PC-3 (cell line): ENCODE measurements around the gene APOL1. TPM values are rescaled to one million over a fixed set of nuclear protein-coding genes. Genes with fewer than 3 reads are reported as not detected.

Experiments
- ATAC-seq: fragments of 200-7000 bp; cut with Tn5 transposase; 2 replicates; pipeline ENCODE4 v1.9.1; 2020; ENCODE audit warnings: mild to moderate bottlenecking, moderate library complexity
- BruUV-seq: library from RNA; stranded (reverse); fragments of 400-500 nt; replicated peaks from 2 replicates; lab custom pipeline; 2021; lab: Mats Ljungman, UMichigan
- CTCF ChIA-PET: fragments of 300-600 bp; sonication (Branson Sonifier 250); formaldehyde crosslinking; loops from one replicate; lab custom pipeline; 2022; ENCODE audit warnings: antibody characterized with exemption; lab: Charles Lee
- POLR2A ChIA-PET: fragments of 300-600 bp; sonication (Branson Sonifier 250); formaldehyde crosslinking; loops from one replicate; lab custom pipeline; 2022; ENCODE audit warnings: antibody characterized with exemption; ENCODE audit not compliant: unreplicated experiment; lab: Charles Lee
- DNase-seq: peaks from one replicate; pipeline ENCODE4 v3.0.0-alpha.2; 2015
- H2AFZ ChIP-seq: fragments of 300-600 bp; sonication (generic); 2 replicates; pipeline ENCODE4 v1.6.0; 2016; ENCODE audit warnings: antibody characterized with exemption, low read length
- H3F3A ChIP-seq: fragments of 300-600 bp; sonication (generic); one replicate; pipeline ENCODE4 v1.6.0; 2017; ENCODE audit warnings: antibody characterized with exemption, low read length, control low read depth, mild to moderate bottlenecking; ENCODE audit not compliant: unreplicated experiment
- H3K27ac ChIP-seq: fragments of 300-600 bp; sonication (generic); 2 replicates; pipeline ENCODE4 v1.5.1; 2016; ENCODE audit warnings: mild to moderate bottlenecking, low read length
- H3K27me3 ChIP-seq: fragments of 300-600 bp; sonication (generic); 2 replicates; pipeline ENCODE4 v1.6.1; 2016; ENCODE audit warnings: low read length, mixed read lengths
- H3K36me3 ChIP-seq: fragments of 300-600 bp; sonication (generic); 2 replicates; pipeline ENCODE4 v1.6.1; 2016; ENCODE audit warnings: low read depth, mixed run types, low read length, mixed read lengths
- H3K4me1 ChIP-seq: fragments of 300-600 bp; sonication (generic); 2 replicates; pipeline ENCODE4 v1.5.1; 2016; ENCODE audit warnings: low read length; ENCODE audit not compliant: insufficient read depth
- H3K4me2 ChIP-seq: fragments of 300-600 bp; sonication (generic); 2 replicates; pipeline ENCODE4 v1.6.0; 2016; ENCODE audit warnings: low read length
- H3K4me3 ChIP-seq: fragments of 300-600 bp; sonication (generic); 2 replicates; pipeline ENCODE4 v1.5.1; 2016; ENCODE audit warnings: mild to moderate bottlenecking, low read length, mixed read lengths
- H3K79me2 ChIP-seq: fragments of 300-600 bp; sonication (generic); 2 replicates; pipeline ENCODE4 v1.6.1; 2017; ENCODE audit warnings: low read length, mixed read lengths
- H3K9ac ChIP-seq: fragments of 300-600 bp; sonication (generic); 2 replicates; pipeline ENCODE4 v1.6.0; 2016; ENCODE audit warnings: mild to moderate bottlenecking, low read length
- H3K9me2 ChIP-seq: fragments of 300-600 bp; sonication (generic); replicated peaks from 2 replicates; pipeline ENCODE4 v1.6.1; 2016; ENCODE audit warnings: mixed run types, low read length, mixed read lengths
- H3K9me3 ChIP-seq: fragments of 300-600 bp; sonication (generic); 2 replicates; pipeline ENCODE4 v1.6.1; 2016; ENCODE audit warnings: low read length, mixed read lengths
- H4K20me1 ChIP-seq: fragments of 300-600 bp; sonication (generic); 2 replicates; pipeline ENCODE4 v1.6.1; 2016; ENCODE audit warnings: low read length, mixed read lengths
- CTCF ChIP-seq: fragments of 300-600 bp; sonication (generic); conservative IDR thresholded peaks from 2 replicates; pipeline ENCODE4 v1.5.1; 2017; ENCODE audit warnings: antibody characterized with exemption, low read depth, mild to moderate bottlenecking, low read length
- EZH2 ChIP-seq: fragments of 300-600 bp; sonication (generic); IDR thresholded peaks from one replicate; pipeline ENCODE4 v1.6.1; 2017; ENCODE audit warnings: antibody characterized with exemption, mild to moderate bottlenecking, low read length; ENCODE audit not compliant: unreplicated experiment
- EZH2phosphoT487 ChIP-seq: fragments of 300-600 bp; sonication (generic); IDR thresholded peaks from 2 replicates; pipeline ENCODE4 v1.6.1; 2018; ENCODE audit warnings: mild to moderate bottlenecking, antibody characterized with exemption, low read length, borderline replicate concordance
- intact Hi-C: fragments of 100-400 bp; cut with micrococcal nuclease; formaldehyde crosslinking; loops from 2 replicates; pipeline ENCODE4 v1.9.0; 2023
- total RNA-seq: library from RNA; depleted of rRNA; stranded (reverse); fragments of >200 nt; gene quantifications from 2 replicates; pipeline ENCODE4 v1.2.3, GENCODE V29; 2014

APOL1 gene
- total RNA-seq, 1 experiment from 2014 or later = not detected

- no peaks in the 10 kb centered on the region; the same call in 1 of the 2 replicates for H3K36me3 ChIP-seq
- no peaks in the 10 kb centered on the region for H4K20me1 ChIP-seq
- H3K4me2 ChIP-seq = peak overlapping the region; percentile 98
- ChIA-PET CTCF (interaction anchor here (0.9 kb wide), 1 partner anchor 39 kb away, joined by 3 read pairs; no protein-coding TSS in a partner anchor), POLR2A (no interaction called here)
- H3K9me3 ChIP-seq = no peaks in the 10 kb centered on the region
- H3F3A ChIP-seq = no peaks in the 10 kb centered on the region
- intact Hi-C loops = loop anchor here (5.0 kb wide), 1 partner anchor 42 kb away; no protein-coding TSS in a partner anchor
- H3K79me2 ChIP-seq = peaks cover 24% of the 10 kb centered on the region
- BruUV-seq = TSS peak; percentile 67
- peak overlapping the region; percentile 80 for H3K9ac ChIP-seq
- DNase-seq = no peak
- H2AFZ ChIP-seq = peak overlapping the region; percentile 92
- H3K27ac ChIP-seq = peak overlapping the region; percentile 59
- no peaks in the 10 kb centered on the region for H3K27me3 ChIP-seq
- peak; percentile 25 for ATAC-seq
- peak overlapping the region; percentile 96 for H3K4me3 ChIP-seq
- H3K9me2 ChIP-seq = no peaks in the 10 kb centered on the region
- H3K4me1 ChIP-seq = peaks cover 18% of the 10 kb centered on the region
- TF ChIP-seq CTCF (no peak), EZH2 (no peak), EZH2phosphoT487 (no peak)
These were observed 13.9 kb upstream of the APOL1 start for GRCh38 chr22:36239150-36239400.

- Histone ChIP-seq H3K27me3 (no peaks in the 10 kb centered on the region), H3K4me3 (peak within 1 kb of the TSS; percentile 96), H3K27ac (peak within 1 kb of the TSS; percentile 59), H3K4me2 (peak within 1 kb of the TSS; percentile 98), H3K9me2 (no peaks in the 10 kb centered on the region), H3K9me3 (no peaks in the 10 kb centered on the region), H3K4me1 (peaks cover 18% of the 10 kb centered on the region), H4K20me1 (no peaks in the 10 kb centered on the region), H3K36me3 (no peaks in the 10 kb centered on the region; the same call in 1 of the 2 replicates), H3F3A (no peaks in the 10 kb centered on the region), H2AFZ (peak within 1 kb of the TSS; percentile 92), H3K79me2 (peaks cover 24% of the 10 kb centered on the region), H3K9ac (peak within 1 kb of the TSS; percentile 80)
- intact Hi-C loops = loop anchor here (5.0 kb wide), 1 partner anchor 42 kb away; no protein-coding TSS in a partner anchor
- TF ChIP-seq CTCF (peak; percentile 55), EZH2phosphoT487 (no peak), EZH2 (no peak)
- ChIA-PET POLR2A (no interaction called here), CTCF (interaction anchor here (0.9 kb wide), 1 partner anchor 38 kb away, joined by 3 read pairs; no protein-coding TSS in a partner anchor)
- DNase-seq (peak; percentile 88), ATAC-seq (peak; percentile 96)
- BruUV-seq = no TSS peak
These were observed 13.3 kb upstream of the APOL1 start, which contains the start of gene APOL2 for GRCh38 chr22:36239401-36240171. TSS of gene APOL2 (minus strand) at chr22:36239527. CDS start at chr22:36233162, 6,365 bp downstream.

- H3K4me3 ChIP-seq = no peak overlapping the region
- ChIA-PET POLR2A (no interaction called here), CTCF (no interaction called here)
- H3K36me3 ChIP-seq = no peaks in the 10 kb centered on the region
- no peak overlapping the region for H3K27ac ChIP-seq
- BruUV-seq = no TSS peak
- H3K9me3 ChIP-seq = no peaks in the 10 kb centered on the region
- H3K9me2 ChIP-seq = no peaks in the 10 kb centered on the region
- H3K4me1 ChIP-seq = peaks cover 4% of the 10 kb centered on the region; the same call in 1 of the 2 replicates
- ATAC-seq = no peak
- H4K20me1 ChIP-seq = no peaks in the 10 kb centered on the region
- H3K4me2 ChIP-seq = no peak overlapping the region
- no peaks in the 10 kb centered on the region for H3F3A ChIP-seq
- DNase-seq = no peak
- no peak overlapping the region for H3K9ac ChIP-seq
- no peaks in the 10 kb centered on the region for H3K79me2 ChIP-seq
- H2AFZ ChIP-seq = no peak overlapping the region
- intact Hi-C loops = no loop called here
- no peak for TF ChIP-seq CTCF
- no peak for TF ChIP-seq EZH2phosphoT487
- no peak for TF ChIP-seq EZH2
- no peaks in the 10 kb centered on the region for H3K27me3 ChIP-seq
These were observed 8.9 kb upstream of the APOL1 start for GRCh38 chr22:36243986-36244385.
